NK-92 treated with Interleukin-12 subunit alpha and Interleukin-12 subunit beta, amount 100 ng/mL, for 24 hours (cell line): Measurements from ENCODE around the gene NBEAL1.
"Not testable (repeated sequence)": the region's sequence is repeated elsewhere in the genome, so short reads cannot be mapped to it uniquely, and the experiment has no call there.

ENCODE experiments used
- DNase-seq: peaks from one replicate; lab custom pipeline; 2025; lab: John Stamatoyannopoulos, UW

NBEAL1 gene

GRCh38 chr2:203115201-203115700, 100.6 kb downstream of the NBEAL1 start:
- DNase-seq, result not testable (repeated sequence)

- no peak for DNase-seq
Observed at GRCh38 chr2:203122317-203122986, 107.8 kb downstream of the NBEAL1 start.

- DNase-seq, result no peak
Observed at GRCh38 chr2:203126996-203127395, 112.3 kb downstream of the NBEAL1 start.

- DNase-seq, result no peak
Observed at GRCh38 chr2:203135105-203135504, 120.4 kb downstream of the NBEAL1 start.

- no peak for DNase-seq
Observed at GRCh38 chr2:203143391-203143790, 128.7 kb downstream of the NBEAL1 start.

- no peak for DNase-seq
Observed at GRCh38 chr2:203149194-203149593, 134.5 kb downstream of the NBEAL1 start.

GRCh38 chr2:203155406-203155805, 140.7 kb downstream of the NBEAL1 start:
- DNase-seq, result no peak

GRCh38 chr2:203162722-203163121, 148.0 kb downstream of the NBEAL1 start:
- not testable (repeated sequence) for DNase-seq

GRCh38 chr2:203164311-203164935, 149.7 kb downstream of the NBEAL1 start:
- no peak for DNase-seq

- DNase-seq, result no peak
Observed at GRCh38 chr2:203167751-203168150, 153.1 kb downstream of the NBEAL1 start.

- DNase-seq, result no peak
Observed at GRCh38 chr2:203170502-203170901, 155.8 kb downstream of the NBEAL1 start.

- no peak for DNase-seq
Observed at GRCh38 chr2:203175371-203175770, 160.7 kb downstream of the NBEAL1 start.

GRCh38 chr2:203177361-203177760, 162.7 kb downstream of the NBEAL1 start:
- DNase-seq, result no peak

GRCh38 chr2:203185864-203186263, 171.2 kb downstream of the NBEAL1 start:
- DNase-seq, result no peak

GRCh38 chr2:203190547-203190946, 175.9 kb downstream of the NBEAL1 start:
- not testable (repeated sequence) for DNase-seq

- DNase-seq, result not testable (repeated sequence)
Observed at GRCh38 chr2:203191026-203191425, 176.4 kb downstream of the NBEAL1 start.

- no peak for DNase-seq
Observed at GRCh38 chr2:203191961-203192360, 177.3 kb downstream of the NBEAL1 start.

- DNase-seq, result no peak
Observed at GRCh38 chr2:203195331-203196036, 180.8 kb downstream of the NBEAL1 start.

GRCh38 chr2:203200866-203201265, 186.2 kb downstream of the NBEAL1 start:
- DNase-seq, result no peak

GRCh38 chr2:203201426-203201825, 186.8 kb downstream of the NBEAL1 start:
- DNase-seq, result no peak

- DNase-seq, result no peak
Observed at GRCh38 chr2:203209538-203209937, 194.9 kb downstream of the NBEAL1 start.

- no peak for DNase-seq
Observed at GRCh38 chr2:203225423-203226039, 210.9 kb downstream of the NBEAL1 start.
